ENCODE results near the gene EPS15.

DNA sequence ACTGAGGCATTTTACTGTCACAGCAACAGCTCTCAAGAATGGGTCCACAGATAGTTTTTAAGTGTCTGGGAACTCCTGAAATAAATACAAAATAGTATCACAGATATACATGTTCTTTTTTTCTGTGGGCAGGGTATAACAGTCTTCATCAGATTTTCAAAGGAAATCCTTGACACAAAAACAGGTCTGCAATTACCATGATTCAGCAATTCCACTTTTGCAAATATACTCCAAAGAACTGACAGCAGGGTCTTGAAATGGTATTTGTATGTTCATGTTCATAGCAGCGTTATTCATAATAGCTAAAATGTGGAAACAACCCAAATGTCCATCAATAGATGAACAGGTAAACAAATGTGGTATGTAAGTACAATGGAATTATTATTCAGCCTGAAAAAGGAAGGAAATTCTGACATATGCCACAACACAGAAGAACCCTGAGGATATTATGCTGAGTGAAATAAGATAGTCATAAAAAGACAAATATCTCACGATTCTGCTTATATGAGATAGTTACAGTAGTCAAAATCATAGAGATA, 85.0 kb downstream of the EPS15 start:
- no peak for TF ChIP-seq FOXK2 (IDR thresholded peaks at IDR 0.05)
- no peak for TF ChIP-seq FOXM1 (IDR thresholded peaks at IDR 0.05; ENCODE audit: borderline replicate concordance)
- TF ChIP-seq SUZ12 (IDR thresholded peaks at IDR 0.05), result no peak
- TF ChIP-seq FOXA1 (IDR thresholded peaks at IDR 0.05), result no peak
- no peak for TF ChIP-seq LEF1 (IDR thresholded peaks at IDR 0.05; ENCODE audit: borderline replicate concordance)
- no peak for TF ChIP-seq BHLHE40 (IDR thresholded peaks at IDR 0.05; ENCODE audit: borderline replicate concordance)
- TF ChIP-seq NFRKB (IDR thresholded peaks at IDR 0.05), result no peak
- TF ChIP-seq L3MBTL2 (conservative IDR thresholded peaks at IDR 0.05), result no peak
- TF ChIP-seq ZNF384 (IDR thresholded peaks at IDR 0.05), result no peak

Data from HEK293T (cell line).